HTERT RPE-1 (cell line): ENCODE measurements around the gene SAXO1.

Experiments used
- in situ Hi-C: fragments of 300-500 bp; cut with MboI; formaldehyde crosslinking; loops from 4 replicates; pipeline ENCODE4 v1.14.3; 2020; ENCODE audit warnings: low sequenced_read_pairs

The SAXO1 gene

DNA sequence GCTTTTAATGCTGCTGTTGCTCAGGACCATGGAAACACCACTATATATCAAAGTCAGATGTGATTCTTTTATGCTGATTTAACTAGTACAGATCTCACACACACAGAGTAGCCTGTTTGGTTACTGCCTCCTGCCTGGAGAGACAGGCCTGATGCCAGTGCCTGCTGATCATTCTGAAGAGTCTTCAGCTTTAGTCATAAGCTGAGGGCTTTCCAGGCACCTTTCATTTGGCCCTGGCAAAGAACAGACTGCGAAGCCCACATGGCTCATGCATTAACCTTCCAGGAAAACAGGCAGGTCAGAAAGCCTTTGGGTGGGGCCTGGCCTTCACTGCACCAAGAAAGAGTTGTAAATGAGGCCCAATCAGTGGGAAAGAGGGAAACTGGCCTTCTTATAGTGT, 144.7 kb downstream of the SAXO1 start:
- in situ Hi-C loops = no loop called here

DNA sequence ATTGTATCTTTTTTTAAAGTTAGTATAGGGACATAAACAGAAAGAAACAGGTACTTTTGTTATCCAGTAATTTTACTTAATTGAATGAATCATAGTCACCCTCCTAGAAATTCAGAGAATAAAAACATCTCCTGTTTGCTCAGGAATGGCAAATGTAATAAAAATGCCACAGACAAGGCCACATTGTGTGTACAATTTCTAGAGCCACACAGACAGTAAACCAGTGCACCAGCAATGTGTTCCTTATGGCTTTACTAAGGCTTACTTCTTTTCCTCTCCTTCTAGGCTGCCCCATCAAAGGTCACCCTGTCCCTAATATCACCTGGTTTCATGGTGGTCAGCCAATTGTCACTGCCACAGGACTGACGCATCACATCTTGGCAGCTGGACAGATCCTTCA, 145.5 kb downstream of the SAXO1 start:
- in situ Hi-C loops = no loop called here

DNA sequence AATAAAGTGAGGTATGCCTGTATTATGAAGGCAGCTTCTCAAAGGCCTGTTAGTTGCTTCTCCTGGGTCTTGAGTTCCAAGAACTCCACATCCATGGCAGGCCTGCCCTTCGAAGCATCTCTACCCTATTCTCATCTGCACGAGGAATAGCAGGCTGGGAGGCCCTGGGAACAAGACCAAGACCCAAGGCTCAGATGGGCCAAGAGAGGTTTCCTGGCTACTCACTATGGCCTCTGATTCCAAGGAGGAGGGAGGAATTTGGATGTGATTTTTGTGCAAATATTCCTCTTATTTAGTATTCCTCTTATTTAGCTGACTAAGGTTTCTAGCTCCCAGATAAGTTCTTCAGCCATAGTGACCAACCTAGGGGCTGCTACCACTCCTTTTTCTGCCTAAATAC, 151.3 kb downstream of the SAXO1 start:
- in situ Hi-C loops = no loop called here

DNA sequence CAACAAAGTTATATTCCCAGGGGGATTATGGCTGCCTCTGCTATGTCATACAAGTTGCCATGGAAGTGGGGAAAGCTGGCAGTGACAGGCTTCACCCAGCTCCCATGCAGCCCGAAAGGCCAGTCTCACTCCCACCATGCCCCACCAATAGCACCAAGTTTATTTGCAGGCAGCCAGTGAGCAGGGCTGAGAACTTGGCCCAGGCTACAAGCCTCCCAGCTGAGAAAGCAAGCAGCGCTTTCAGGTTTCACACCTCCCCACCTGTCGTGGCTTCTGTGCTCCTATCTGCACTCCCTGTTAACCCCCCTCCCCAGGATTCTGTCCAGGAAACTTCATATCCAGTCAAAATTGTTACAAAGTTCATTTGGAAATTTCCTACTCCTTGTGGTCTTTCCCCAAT, 155.0 kb downstream of the SAXO1 start:
- in situ Hi-C loops = no loop called here
